ENCODE measurements around the gene CBX5.

The CBX5 gene

DNA sequence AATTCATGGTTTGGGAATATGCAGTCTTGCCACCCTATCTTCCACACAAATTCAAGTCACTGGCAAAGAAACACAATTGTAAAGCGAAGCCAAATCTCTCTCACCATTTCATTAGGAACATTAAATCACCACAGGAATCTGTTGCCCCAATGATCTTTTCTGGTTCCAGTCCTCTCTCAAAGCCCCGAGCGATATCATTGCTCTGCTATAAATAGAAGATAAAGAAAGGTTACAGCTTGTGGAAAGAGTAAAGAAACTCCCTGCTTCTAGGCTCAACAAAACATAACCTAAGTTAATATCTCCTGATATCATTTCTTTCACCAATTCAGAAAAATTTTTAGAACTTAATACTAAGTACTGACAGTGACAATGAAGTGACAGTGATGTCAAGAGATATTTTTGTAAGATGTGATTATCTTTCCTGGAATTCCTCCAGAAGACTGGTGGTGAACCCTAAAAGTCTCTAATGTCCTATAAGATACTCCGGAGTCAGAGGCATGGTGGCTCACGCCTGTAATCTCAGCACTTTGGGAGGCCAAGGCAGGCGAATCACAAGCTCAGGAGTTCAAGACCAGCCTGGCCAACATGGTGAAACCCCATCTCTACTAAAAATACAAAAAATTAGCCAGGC is 33.8 kb downstream of the CBX5 start:
- no peak for TF ChIP-seq SIN3A (IDR thresholded peaks at IDR 0.05; ENCODE audit: borderline replicate concordance, insufficient read depth, low read length)

DNA sequence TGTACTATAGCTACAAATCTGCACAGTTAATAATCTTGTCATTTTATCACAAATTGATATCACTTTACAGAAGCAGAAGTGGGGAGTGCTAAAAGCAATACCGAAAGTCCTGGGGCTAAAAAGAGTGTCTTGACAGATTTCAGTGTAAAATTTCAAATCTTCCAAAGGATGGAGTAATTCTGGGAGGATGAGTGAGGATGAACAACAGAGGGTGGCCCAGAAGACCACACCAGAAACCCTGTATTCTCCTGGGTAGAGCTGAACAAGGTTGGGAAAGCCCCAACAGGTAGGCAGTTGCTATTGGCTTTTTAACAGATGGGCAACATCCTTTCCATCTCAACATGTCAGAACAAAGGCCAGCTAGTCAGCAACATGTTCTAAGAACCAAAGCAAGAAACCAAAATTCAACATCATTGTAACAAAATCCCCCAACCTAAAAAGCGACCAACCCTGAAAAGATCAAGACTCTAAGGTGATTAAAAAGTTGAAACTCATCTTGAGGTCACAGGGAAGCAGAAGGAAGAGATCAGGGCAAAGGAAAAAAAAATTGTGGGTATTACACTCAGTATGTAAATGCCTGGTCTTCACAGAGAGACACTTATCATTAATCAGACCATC is 38.8 kb downstream of the CBX5 start:
- TF ChIP-seq SIN3A (IDR thresholded peaks at IDR 0.05; ENCODE audit: borderline replicate concordance, insufficient read depth, low read length), result no peak
- no peak for TF ChIP-seq FOXP2 (optimal IDR thresholded peaks at IDR 0.05; ENCODE audit: borderline replicate concordance, extremely low read depth, extremely low read length, insufficient read depth)
- TF ChIP-seq, protein P1, sequence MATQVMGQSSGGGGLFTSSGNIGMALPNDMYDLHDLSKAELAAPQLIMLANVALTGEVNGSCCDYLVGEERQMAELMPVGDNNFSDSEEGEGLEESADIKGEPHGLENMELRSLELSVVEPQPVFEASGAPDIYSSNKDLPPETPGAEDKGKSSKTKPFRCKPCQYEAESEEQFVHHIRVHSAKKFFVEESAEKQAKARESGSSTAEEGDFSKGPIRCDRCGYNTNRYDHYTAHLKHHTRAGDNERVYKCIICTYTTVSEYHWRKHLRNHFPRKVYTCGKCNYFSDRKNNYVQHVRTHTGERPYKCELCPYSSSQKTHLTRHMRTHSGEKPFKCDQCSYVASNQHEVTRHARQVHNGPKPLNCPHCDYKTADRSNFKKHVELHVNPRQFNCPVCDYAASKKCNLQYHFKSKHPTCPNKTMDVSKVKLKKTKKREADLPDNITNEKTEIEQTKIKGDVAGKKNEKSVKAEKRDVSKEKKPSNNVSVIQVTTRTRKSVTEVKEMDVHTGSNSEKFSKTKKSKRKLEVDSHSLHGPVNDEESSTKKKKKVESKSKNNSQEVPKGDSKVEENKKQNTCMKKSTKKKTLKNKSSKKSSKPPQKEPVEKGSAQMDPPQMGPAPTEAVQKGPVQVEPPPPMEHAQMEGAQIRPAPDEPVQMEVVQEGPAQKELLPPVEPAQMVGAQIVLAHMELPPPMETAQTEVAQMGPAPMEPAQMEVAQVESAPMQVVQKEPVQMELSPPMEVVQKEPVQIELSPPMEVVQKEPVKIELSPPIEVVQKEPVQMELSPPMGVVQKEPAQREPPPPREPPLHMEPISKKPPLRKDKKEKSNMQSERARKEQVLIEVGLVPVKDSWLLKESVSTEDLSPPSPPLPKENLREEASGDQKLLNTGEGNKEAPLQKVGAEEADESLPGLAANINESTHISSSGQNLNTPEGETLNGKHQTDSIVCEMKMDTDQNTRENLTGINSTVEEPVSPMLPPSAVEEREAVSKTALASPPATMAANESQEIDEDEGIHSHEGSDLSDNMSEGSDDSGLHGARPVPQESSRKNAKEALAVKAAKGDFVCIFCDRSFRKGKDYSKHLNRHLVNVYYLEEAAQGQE (IDR thresholded peaks at IDR 0.05; ENCODE audit: insufficient read depth in 1 of 2, low read depth in 2 of 2, low read length in 2 of 2), result no peak
- no peak for TF ChIP-seq POLR2AphosphoS5 (IDR thresholded peaks at IDR 0.05; ENCODE audit: low read depth, low read length)
- TF ChIP-seq TAF1 (IDR thresholded peaks at IDR 0.05; ENCODE audit: borderline replicate concordance, insufficient read depth, low read length), result no peak

DNA sequence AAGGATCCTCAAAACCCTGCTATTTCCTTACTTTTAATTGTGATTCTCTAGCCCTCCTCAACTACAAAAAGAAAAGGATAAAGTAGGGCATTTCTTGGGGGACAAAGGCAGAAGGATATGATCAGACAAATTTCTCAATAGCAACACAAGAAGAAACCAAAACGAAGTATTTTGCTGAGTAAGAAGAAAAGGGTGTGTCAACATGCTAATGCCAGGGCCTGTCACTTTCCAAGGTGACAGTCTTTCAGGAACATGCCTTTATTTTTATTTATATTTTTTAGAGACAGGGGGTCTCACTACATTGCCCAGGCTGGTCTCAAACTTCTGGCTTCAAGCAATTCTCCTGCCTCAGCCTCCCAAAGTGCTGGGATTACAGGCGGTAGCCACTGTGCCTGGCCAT is 39.8 kb downstream of the CBX5 start:
- TF ChIP-seq POLR2AphosphoS5 (IDR thresholded peaks at IDR 0.05; ENCODE audit: low read depth, low read length) (no peak), SIN3A (IDR thresholded peaks at IDR 0.05; ENCODE audit: borderline replicate concordance, insufficient read depth, low read length) (no peak), TAF1 (IDR thresholded peaks at IDR 0.05; ENCODE audit: borderline replicate concordance, insufficient read depth, low read length) (no peak), FOXP2 (optimal IDR thresholded peaks at IDR 0.05; ENCODE audit: borderline replicate concordance, extremely low read depth, extremely low read length, insufficient read depth) (no peak)
- TF ChIP-seq, protein P1 (IDR thresholded peaks at IDR 0.05; ENCODE audit: insufficient read depth in 1 of 2, low read depth in 2 of 2, low read length in 2 of 2), result no peak

DNA sequence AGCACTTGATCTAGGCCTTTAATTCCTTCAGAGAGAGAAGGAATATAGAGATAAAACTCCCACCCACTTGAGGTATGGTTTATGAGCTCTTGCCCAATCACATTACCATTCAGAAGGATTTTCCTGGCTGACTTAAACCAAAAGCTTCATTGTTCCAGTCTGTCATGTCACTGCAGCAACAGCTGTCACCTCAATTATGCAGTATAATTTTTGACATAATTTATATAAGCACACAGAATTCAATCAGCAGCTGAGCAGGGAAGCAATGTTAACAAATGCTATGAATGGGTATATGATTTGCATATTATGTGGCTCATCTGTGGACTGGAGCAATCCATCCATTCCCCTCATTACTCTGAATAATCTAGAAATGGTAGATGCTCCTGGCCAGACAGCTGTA is 40.3 kb downstream of the CBX5 start:
- TF ChIP-seq SIN3A (IDR thresholded peaks at IDR 0.05; ENCODE audit: borderline replicate concordance, insufficient read depth, low read length) (no peak), FOXP2 (optimal IDR thresholded peaks at IDR 0.05; ENCODE audit: borderline replicate concordance, extremely low read depth, extremely low read length, insufficient read depth) (no peak), TAF1 (IDR thresholded peaks at IDR 0.05; ENCODE audit: borderline replicate concordance, insufficient read depth, low read length) (no peak), POLR2AphosphoS5 (IDR thresholded peaks at IDR 0.05; ENCODE audit: low read depth, low read length) (no peak)
- TF ChIP-seq, protein P1 (IDR thresholded peaks at IDR 0.05; ENCODE audit: insufficient read depth in 1 of 2, low read depth in 2 of 2, low read length in 2 of 2), result no peak

DNA sequence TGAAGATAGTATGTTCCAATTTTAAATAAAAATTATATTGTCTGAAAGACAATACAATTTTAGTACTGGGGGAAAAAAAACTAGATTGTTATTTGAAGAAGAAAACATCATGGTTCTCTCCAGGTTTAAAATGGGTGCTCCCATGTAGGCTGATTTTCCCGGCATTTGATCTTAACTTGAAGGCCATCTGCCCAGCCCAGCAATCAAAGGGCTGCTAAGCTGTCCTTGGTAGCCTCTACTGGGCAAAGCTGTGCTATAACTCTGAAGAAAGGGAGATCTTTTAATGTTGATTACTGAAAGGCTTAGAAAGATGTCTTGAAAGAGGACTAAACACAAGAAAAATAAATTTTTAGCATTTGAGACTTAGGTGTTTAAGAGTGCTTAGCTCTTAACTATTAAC is 41.4 kb downstream of the CBX5 start:
- TF ChIP-seq SIN3A (IDR thresholded peaks at IDR 0.05; ENCODE audit: borderline replicate concordance, insufficient read depth, low read length) (no peak), FOXP2 (optimal IDR thresholded peaks at IDR 0.05; ENCODE audit: borderline replicate concordance, extremely low read depth, extremely low read length, insufficient read depth) (no peak), POLR2AphosphoS5 (IDR thresholded peaks at IDR 0.05; ENCODE audit: low read depth, low read length) (no peak), TAF1 (IDR thresholded peaks at IDR 0.05; ENCODE audit: borderline replicate concordance, insufficient read depth, low read length) (no peak)
- TF ChIP-seq, protein P1 (IDR thresholded peaks at IDR 0.05; ENCODE audit: insufficient read depth in 1 of 2, low read depth in 2 of 2, low read length in 2 of 2), result no peak
